Kidney capillary endothelial cell (primary cell): Measurements from ENCODE around the gene RNASEH2B.
A peak's percentile ranks its signal among the peaks of the same experiment; 100 is the strongest.

Experiments used
- DNase-seq: peaks from one replicate; pipeline ENCODE4 v3.0.0-alpha.2; 2018; ENCODE audit warnings: low spot score

Gene RNASEH2B

DNA sequence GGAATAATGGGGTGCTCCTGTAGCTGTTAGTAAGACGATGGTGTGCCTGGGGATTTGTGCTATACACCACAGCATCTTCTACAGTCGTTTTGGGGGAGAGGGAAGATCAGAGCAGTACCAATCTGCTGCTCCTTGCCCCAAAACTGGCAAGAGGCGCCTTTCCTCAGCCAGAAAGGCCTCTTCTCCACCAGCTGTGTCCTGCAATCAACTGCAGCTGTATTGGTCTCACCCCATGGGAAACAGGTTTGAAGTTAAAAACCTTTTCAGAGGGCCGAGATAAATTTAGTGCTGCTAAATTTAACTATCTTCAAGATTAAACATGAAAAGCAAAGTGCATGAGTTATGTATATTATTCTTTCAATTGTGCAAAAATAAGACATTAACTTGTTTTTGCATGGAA lies 1.2 kb upstream of the RNASEH2B start:
- no peak for DNase-seq

DNA sequence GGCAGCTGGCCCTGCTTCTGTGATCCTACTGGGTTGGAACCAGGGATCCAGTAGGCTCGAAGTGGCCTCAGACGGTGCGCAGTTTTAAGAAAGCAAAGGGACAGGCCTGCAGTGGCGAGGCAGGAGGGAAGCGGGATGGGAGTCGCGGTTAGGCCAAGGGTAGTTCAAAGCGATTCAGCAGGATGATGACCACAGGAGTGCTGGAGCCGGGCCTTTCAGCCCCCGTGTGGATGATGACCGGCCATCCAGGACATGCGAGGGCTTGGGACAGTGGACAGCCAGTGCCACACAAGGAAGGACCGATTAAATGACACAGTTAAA lies 854 bp downstream of the RNASEH2B start:
- peak; percentile 41 for DNase-seq

DNA sequence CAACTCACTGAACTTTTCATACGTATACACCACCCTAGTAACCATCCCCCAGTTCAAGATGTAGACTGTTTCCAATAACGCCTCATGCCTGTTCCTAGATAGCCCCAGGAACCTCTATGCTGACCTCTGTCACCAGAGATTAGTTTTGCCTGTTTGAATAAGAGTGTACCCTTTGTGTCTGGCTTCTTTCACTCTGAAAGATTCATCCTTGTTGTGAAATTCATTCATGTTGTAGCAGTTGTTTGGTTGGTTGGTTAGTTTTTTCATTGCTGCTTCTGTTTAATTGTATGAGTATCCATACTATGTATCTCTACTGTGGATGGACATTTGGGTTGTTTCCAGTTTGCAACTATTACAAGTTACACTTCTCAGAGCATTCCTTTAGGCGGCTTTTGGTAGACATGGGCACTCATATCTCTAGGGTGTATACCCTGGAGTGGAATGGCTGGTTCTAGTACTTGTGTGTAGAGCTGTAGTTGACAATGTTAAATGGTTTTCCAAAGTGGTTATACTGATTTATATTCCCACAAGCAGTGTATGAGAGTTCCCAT lies 1.6 kb downstream of the RNASEH2B start:
- DNase-seq, result no peak

DNA sequence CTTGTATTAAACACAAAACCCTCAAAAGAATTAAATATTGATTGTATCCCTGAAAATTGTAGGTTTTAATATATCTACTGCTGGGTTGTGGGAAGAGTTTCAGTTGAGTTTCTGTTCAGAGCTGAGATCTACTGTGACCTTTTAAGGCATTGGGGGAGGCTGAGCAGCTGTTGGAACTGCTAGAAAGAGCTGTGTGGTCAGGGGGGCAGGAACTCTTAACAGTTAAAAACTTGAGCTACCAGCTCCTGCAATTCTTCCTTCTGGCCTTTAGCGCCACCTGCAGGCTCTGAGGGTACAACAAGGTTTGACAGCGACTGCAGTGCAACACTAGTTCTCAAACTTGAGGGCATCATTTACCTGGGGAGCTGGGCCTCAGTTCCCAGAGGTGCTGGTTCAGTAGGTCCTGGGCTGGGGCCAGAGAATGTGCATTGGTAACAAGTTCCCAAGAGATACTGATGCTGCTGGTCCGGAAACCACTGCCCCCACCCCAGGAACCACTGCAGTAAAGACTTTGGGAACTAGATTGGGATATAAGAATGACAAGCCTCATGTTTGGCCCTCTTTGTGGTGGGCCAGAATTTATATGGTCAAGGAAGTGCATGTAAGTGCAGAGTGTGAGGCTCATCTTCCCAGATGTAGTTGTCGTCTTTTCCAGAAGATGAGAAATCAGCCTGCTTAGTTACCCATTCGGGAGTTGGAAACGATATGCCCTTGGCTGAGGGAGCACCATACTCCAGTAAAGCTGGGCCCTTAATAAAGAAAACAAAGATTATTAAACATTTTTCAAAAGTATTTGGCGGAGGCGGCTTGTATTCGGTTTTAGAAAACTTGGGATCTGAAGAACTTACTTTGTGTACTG lies 2.6 kb downstream of the RNASEH2B start:
- peak; percentile 77 for DNase-seq

DNA sequence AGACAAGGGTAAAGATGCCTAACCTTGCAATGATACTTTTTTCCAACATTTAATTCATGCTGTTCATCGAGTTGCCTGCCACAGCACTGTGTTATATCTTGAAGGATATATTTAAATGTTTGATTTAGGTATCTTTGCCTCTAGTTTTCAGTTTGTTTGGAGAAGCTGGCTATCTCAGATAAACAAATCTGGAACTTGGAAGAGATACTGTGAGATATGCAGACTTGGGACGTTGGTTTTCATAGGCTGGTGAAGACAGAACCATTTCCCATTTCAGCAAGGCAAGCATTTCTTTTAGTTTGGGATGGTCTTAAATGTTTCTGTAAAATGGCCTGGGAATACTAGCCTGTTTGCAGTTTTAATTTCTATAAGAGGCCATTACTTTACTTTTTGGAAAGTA lies 3.3 kb downstream of the RNASEH2B start:
- no peak for DNase-seq

DNA sequence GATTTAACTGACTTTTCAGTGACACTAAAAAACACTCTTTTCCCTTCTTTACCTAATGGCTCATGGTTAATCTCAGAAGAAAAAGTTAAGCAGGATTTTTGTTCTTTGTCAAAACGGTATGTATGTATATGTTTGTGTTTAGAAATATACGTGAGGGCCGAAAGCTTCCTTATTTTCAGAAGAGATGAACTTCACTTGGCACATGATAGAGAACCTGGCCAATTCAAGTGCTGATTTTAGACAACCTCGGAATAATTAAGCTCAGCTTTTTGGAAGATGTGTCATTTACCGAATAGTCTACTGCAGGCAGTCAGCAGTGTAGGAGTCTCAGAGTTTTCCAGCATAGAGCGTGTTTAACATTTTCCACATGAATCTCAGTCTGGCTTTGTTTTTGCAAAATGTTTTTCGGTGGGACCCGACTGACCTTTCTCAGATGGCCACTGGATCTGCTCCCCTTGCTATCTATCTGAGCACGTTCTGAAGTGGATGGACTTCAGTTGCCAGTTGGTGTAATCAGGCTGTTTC lies 4.6 kb downstream of the RNASEH2B start:
- no peak for DNase-seq

DNA sequence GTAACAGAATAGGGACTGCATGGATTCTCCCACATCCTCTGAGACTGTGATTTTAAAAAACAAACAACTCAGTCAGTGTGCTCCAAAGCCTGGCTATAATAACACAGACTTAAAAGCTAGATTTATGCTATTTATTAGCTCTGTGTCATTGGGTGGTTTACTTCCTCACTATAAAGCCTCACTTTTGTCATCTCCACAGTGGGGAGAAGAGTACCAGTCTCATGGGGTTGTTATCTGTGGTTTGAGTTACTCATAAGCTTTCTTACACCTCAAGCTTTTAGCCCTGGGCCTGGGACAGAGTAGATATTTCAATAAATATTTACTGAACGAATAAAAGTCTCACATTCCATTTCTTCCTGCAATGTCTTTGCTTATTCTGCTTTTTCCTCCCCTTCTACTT lies 5.3 kb downstream of the RNASEH2B start:
- no peak for DNase-seq

DNA sequence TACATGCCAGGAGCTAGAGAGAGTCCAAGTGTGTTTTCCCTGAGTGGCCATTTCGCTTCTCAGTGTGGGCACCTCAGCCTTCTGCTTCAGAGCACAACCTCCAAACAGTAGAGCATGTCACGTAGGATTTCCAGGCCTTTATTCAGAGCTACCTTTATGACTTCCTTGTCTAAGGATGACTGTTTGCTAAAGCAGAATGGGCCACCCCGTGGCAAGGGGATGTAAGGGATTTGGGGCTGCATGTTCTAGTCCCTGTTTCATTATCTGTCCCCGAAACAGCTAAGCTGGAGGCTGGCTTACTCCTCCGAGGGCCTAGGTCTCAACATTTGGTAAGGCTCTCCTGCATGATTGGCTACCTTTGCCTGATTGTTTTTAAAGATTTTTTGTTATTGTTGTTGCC lies 6.0 kb downstream of the RNASEH2B start:
- no peak for DNase-seq

DNA sequence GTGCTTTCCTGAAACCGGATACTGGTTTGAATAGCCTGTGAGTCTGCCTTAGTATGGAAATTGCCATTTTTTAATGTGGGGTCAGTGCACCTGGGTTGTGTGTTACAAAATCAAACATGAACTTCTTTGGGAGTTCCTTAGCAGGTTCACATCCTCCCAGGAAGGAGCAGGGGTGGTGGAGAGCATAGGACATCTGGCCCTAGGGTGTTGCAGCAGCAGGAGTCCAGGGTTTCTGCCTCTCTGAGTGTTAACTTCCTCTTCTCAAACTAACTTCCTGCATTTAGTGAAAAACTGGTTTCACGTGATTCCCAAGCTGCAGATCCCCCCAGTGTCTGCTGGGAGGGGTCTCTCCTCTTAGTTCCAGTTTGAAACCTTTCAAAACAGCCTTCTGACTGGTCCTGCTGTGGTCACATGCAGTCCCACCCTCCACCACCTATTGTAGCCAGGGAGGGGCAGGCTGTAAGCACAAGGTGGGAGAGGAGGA lies 7.2 kb downstream of the RNASEH2B start:
- DNase-seq, result peak; percentile 2

DNA sequence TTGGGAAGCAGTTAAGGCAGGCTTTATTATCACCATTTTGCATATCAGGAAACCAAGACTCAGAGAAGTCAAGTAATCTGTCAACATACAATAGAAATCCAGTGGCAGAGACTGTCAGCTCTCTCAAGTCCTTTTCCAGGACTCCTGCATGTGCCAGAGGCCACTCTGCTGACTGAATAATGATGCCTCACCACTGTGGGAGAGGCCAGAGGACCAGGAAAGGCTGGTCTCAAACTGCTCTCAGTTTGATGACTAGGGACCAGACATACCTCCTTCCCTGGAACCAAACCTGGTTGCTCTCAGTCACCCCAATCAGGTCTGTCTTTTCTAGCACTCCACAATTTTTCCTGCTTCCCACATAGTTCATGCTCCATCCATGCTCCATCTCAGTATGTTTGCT lies 8.0 kb downstream of the RNASEH2B start:
- no peak for DNase-seq

DNA sequence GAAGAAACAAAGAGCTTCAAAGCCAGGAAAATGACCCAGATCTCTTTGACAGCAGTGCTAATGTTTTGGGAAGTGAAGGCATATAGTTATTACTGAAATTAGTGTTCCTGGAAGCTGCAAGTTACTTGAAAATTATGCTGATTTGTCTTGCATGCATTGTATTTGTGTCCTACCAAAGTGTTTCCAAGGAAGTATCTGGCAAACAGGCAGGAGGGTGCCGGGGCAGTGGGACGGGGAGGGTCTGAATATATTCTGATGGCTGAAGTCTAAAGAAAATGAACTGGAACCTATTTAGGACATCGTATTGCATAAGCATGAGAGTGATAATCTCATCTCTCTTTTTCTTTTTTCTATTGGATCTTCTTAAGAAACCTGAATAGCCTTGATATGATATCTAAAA lies 9.0 kb downstream of the RNASEH2B start:
- DNase-seq, result no peak

DNA sequence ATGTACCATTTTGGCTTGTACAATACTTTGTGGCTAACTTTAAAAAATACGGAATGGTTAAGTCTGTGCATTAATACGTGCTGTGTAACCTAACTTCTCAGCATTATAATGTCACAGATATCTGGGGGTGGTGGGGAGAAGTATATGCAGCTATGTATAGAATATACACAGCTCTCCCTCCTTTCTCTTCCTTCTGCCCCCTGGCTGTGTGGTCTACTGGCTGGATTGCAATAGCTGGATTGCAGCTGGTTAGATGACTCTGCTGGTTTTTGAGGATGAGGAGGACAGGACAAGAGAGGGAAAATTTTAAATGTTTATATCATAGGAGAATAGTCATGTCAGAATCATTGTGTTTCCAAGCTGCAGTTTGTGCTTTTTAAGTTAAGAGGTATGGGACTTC lies 9.7 kb downstream of the RNASEH2B start:
- DNase-seq, result no peak

DNA sequence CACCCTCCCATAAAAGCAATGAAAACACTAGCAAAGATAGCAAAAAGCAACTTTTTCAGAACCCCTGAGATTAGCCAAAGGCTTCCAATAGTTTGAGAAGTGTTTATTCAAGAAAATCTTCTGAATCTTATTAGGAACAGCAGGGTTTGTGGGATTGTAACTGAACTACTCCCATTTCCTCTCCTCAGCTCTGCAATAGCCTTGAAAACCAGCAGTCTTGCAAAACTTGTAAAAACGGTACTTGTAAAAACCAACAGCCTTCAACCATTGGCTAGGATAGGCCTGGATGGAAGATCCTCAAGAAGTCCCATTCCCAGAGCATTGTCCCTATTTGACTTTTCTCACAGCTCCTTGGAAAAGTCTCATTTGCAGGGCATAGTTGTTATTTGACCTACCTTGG lies 12.1 kb downstream of the RNASEH2B start:
- no peak for DNase-seq

DNA sequence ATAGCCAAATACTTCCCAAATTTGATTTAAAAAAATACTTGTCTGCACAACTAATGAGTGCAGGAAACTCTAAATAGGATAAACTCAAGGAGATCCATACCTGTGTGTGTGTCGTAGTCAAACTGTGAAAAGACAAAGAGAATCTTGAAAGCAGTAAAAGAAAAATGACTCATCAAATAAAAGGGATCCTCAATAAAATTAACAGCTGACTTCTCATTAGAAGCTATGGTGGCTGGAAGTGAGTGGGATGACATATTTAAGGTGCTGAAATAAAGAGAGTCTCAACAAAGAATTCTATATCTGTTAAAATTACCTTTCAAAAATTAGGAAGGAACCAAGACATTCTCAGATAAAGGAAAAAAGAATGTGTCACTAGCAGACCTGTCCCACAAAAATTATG lies 13.7 kb downstream of the RNASEH2B start:
- no peak for DNase-seq

DNA sequence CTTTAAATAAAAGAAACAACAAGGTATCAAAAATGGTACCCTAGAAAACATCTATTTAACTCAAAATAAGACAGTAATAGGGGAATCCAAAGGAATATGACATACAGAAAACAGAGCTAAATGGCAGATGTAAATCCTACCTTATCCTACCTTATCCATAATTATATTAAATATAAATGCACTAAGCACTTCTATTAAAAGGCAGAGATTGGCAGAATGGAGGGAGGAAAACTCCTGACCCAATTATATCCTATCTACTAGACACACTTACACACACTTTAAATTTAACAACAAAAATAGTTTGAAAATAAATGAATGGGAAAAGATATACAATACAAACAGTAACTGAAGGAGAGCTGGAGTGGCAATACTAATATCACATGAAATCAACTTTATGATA lies 14.4 kb downstream of the RNASEH2B start:
- DNase-seq, result no peak

DNA sequence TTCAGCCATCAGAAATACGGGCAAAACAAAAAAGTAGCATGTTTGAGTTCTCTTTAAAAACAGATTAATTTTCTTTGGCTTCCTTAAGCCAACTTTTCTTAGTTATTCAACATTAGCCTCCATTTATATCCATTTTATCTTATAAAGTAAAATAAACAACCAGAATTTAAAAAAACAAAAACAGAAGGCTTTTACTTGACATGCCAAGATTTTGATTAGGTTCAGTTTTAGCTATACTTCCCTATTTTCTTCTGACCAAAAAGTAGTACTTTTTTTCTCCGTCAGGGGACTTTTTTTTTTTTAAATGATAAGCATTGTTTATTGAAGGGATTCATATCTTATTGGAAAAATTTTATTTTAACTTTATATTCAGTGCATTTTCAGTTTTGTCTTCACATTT lies 18.1 kb downstream of the RNASEH2B start:
- DNase-seq, result no peak

DNA sequence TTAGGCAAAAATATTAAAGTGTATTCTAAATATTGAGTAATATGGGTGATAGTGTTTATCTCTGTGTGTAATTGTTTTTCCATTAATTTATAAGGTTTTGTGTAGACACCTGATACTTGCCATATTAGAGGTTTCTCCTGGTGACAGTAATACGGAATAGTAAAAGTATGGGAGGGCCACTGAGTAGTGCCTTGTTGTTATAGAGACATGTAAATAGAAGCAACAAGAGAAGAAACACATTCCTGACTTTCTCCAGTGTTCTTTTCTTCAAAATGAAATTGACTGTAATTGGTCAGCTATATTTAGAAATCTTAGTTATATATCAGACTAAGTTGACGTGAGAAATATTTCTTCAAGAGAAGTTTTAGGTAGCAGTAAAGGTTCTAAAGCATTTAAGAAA lies 18.5 kb downstream of the RNASEH2B start:
- no peak for DNase-seq

DNA sequence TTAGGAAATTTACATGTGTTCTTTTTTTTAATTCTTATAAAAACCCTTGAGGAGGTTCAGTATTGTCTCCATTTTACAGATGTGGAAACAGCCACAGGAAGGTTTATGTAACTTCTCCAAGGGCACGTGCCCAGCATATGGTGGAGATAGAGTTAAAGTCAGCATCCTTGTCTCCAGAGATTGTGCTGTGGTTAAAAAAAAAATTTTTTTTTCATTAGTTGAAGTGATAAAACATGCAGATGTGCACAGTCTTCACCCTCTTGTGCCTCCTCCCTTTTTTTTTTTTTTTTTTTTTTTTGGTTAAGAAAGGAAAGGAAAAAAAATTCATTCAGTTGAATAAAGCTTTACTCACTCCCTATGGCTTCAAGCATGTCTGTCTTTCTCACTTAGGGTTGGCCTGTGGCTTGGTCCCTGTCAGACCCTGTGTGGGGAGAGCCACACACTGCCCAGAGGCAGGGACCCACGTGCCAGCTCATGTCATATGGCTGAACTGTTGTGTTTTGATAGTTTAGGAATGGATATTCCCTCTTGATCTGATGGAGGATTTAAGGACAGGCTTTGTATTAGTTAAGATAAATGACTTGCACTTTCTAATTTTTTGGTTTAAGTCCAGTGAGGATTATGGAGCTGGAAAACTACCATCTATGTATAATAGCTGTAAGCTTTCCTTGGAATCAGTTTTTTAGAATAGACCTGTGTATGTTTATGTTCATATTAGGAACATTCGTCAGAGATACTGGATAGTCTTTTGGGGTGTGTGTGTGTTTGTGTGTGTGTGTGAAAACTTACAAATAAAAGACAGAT lies 19.3 kb downstream of the RNASEH2B start:
- DNase-seq, result no peak

DNA sequence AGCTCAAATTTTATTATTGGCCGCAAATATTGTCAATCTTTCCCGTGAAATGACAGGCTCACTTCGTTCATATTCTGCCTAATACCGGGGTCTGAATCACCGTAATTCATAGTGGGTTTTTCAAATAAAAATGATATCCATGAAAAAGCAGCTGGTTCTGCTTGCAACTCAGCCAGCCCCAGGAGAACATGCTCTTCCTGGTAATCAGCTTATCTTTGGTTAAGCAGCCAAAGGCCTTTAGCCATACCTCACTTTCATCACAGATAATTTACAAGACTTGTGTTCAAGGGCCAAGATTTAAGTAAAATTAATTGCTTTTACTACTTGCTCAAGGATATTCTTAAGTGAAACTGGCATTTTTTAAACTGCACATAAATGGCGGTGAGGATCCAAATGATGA lies 22.5 kb downstream of the RNASEH2B start:
- DNase-seq, result no peak

DNA sequence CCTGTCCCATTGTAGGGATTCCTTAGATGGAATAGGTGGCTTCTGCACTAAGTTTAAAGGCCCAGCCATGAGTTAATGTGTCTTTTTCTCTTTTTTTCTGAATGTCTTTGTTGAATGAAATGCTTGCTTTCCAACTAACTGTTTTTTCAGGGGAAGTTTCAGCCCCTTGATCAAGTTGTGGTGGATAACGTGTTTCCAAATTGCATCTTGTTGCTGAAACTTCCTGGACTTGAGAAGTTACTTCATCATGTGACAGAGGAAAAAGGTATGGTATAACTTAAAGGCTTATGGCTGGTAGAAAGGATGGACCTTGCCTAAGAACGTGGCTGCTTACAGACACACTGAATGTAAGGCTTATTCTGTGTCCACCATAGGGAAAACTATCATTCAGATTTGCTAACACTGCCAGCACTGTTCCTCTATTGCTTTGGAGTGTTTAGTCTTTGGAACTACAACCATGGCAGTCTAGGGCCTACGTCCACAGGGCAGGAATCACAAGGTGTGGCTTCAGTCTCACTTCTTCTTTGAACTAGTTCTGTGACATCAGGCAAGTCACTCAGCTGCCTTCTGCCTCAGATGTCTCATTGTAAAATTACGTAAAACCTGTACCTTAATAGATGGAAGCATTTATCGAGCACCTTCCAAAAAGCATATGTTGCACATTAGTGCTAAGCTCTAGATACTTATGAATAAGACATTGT lies 25.3 kb downstream of the RNASEH2B start:
- DNase-seq, result no peak

DNA sequence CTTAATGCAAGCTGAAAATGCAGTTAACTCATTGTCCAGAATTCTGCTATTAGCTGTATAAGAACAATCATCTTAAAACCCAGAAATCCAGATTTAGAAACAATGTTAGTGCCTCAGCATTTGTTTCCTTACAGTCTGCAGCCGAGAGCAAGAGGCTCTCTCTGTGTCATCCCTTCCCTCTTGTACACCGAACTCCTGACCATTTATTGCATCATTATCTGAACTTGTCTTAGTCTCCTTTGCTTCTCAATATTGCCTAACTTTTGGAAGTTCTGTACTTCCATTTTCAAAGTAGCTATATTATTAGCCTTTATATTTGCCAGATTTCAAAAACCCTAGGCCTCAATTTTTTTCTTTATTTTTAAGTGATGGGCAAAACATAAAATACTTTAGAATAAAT lies 27.1 kb downstream of the RNASEH2B start:
- DNase-seq, result no peak

DNA sequence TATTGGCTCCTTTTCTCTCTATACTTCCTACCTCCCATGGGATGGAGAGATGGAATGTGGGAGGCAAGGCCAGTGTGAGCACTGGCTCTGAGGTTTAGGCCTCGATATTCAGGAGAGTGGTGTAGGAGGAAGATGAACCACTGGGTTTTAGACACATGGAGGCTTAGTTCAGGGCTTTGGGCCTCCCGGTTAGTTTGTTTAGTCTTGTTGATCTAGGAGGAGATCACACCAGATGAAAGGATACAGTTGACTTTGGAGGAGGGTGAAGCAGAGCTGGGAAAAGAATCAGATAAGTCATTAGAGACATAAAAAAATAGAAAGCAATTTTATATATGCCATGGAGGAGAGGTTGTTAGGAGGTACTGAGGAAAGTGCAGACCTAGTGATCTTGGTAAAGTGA lies 30.9 kb downstream of the RNASEH2B start:
- no peak for DNase-seq
